Natural killer cell (primary cell): Measurements from ENCODE around the gene C19orf67. TPM values are rescaled to one million over a fixed set of nuclear protein-coding genes. Genes with fewer than 3 reads are reported as not detected.
A peak's percentile ranks its signal among the peaks of the same experiment; 100 is the strongest.

Experiments used
- ATAC-seq, 3 donors: fragments of 150-1000 bp in 2 of 3; fragments of 200-7000 bp in 1 of 3; cut with Tn5 transposase; 1 replicate in 1 of 3; 2 replicates in 2 of 3; pipeline ENCODE4 v1.10.0; 2021; ENCODE audit warnings: mild to moderate bottlenecking in 2 of 3, moderate library complexity in 2 of 3
- DNase-seq, 2 donors: peaks; one replicate each; pipeline versions ENCODE4 v3.0.0 to v3.0.0-alpha.2; 2013 to 2021; ENCODE audit warnings: mixed read lengths in 1 of 2
- H3K27ac ChIP-seq: one replicate; pipeline ENCODE4 v1.5.1; 2013; ENCODE audit warnings: mild to moderate bottlenecking, low read length
- H3K27me3 ChIP-seq: one replicate; pipeline ENCODE4 v1.6.1; 2013; ENCODE audit warnings: low read length; ENCODE audit not compliant: control insufficient read depth, insufficient read depth
- H3K36me3 ChIP-seq: one replicate; pipeline ENCODE4 v1.6.1; 2013; ENCODE audit warnings: low read length; ENCODE audit not compliant: control insufficient read depth, insufficient read depth
- H3K4me1 ChIP-seq: one replicate; pipeline ENCODE4 v1.6.1; 2013; ENCODE audit warnings: low read length; ENCODE audit not compliant: control insufficient read depth, insufficient read depth
- H3K4me3 ChIP-seq: one replicate; pipeline ENCODE4 v1.5.1; 2013; ENCODE audit warnings: low read length
- H3K9me3 ChIP-seq: one replicate; pipeline ENCODE4 v1.6.1; 2013; ENCODE audit warnings: low read length; ENCODE audit not compliant: control insufficient read depth, insufficient read depth
- H3K27ac Mint-ChIP-seq, 2 donors: one replicate each; pipeline ENCODE4 v1.8.0; 2022; ENCODE audit warnings: mild to moderate bottlenecking in 2 of 2, mixed read lengths in 2 of 2, moderate library complexity in 1 of 2
- H3K27me3 Mint-ChIP-seq, 2 donors: one replicate each; pipeline ENCODE4 v1.8.0; 2022; ENCODE audit warnings: low read depth in 2 of 2, mixed read lengths in 2 of 2
- H3K36me3 Mint-ChIP-seq: one replicate; pipeline ENCODE4 v1.8.0; 2022; ENCODE audit warnings: mixed read lengths
- H3K4me1 Mint-ChIP-seq, 2 donors: one replicate each; pipeline ENCODE4 v1.8.0; 2022; ENCODE audit warnings: mixed read lengths in 2 of 2
- H3K4me3 Mint-ChIP-seq: one replicate; pipeline ENCODE4 v1.8.0; 2022; ENCODE audit warnings: mild to moderate bottlenecking, moderate library complexity, mixed read lengths
- H3K9me3 Mint-ChIP-seq, 2 donors: one replicate each; pipeline ENCODE4 v1.8.0; 2022; ENCODE audit warnings: mixed read lengths in 2 of 2
- CTCF ChIP-seq: fragments of 200-600 bp; IDR thresholded peaks from one replicate; pipeline ENCODE4 v1.8.0; 2022; ENCODE audit warnings: antibody characterized with exemption
- WGBS: methylation state at CpG from one replicate; pipeline ENCODE4 v1.1.7; 2013; ENCODE audit warnings: missing lambda C conversion rate; ENCODE audit not compliant: insufficient coverage; 5-methylcytosine and 5-hydroxymethylcytosine counted together
- intact Hi-C: fragments of 100-400 bp; cut with micrococcal nuclease; formaldehyde crosslinking; loops from one replicate; pipeline ENCODE4 v1.14.2; 2022
- total RNA-seq, 4 donors: library from RNA; stranded (reverse); fragments of 120-200 nt in 1 of 4; gene quantifications; one replicate each; pipeline versions ENCODE4 v1.2.3 to v1.2.4, GENCODE V29; 2013 to 2022

The C19orf67 gene
- total RNA-seq, 3 donors from 2014 or later (not counting 1 experiment from before 2014, with no cell fraction given) = 0.35 to 0.53 TPM; not detected in 1

- Mint-ChIP-seq H3K27ac (peak overlapping the region; percentile 40 to 56), H3K4me3 (peak overlapping the region; percentile 74), H3K9me3 (no peaks in the 10 kb centered on the region), H3K36me3 (no peaks in the 10 kb centered on the region), H3K4me1 (peaks cover 14 to 15% of the 10 kb centered on the region in 2 donors), H3K27me3 (no peaks in the 10 kb centered on the region)
- intact Hi-C loops = loop anchor here (2.0 to 5.0 kb wide), 2 partner anchors 29 to 47 kb away; partner anchors contain the start of gene ASF1B
- WGBS = under 1% methylated on average over 139 of the region's 142 CpGs
- Histone ChIP-seq H3K4me3 (peak overlapping the region; percentile 40), H3K4me1 (peaks cover 17% of the 10 kb centered on the region), H3K27me3 (no peaks in the 10 kb centered on the region), H3K27ac (no peak overlapping the region), H3K9me3 (peaks cover 7% of the 10 kb centered on the region), H3K36me3 (peaks cover 8% of the 10 kb centered on the region)
- no peak for TF ChIP-seq CTCF
- ATAC-seq = peak; percentile 10 to 16 (median 12)
- peak; percentile 42 to 78 for DNase-seq
Measured at GRCh38 chr19:14089662-14090508, 4.3 kb upstream of the C19orf67 start.

DNA sequence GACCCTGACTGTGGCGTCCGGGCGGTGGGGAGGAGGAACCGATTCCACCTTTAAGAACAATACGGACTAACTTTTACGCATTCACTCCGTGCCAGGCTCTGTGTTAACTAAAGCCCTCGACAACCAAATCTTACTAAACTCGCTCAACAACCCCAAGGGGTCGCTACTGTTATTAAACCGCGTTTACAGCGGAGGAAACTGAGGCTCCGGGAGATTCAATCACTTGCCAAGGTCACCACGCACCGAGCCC, 3.8 kb upstream of the C19orf67 start:
- H3K27ac Mint-ChIP-seq = peak overlapping the region in 1 of 2 donors; percentile 39
- WGBS = 35% methylated on average over 16 of the region's 16 CpGs
- peaks cover 14 to 15% of the 10 kb centered on the region in 2 donors for H3K4me1 Mint-ChIP-seq
- Histone ChIP-seq H3K36me3 (peaks cover 8% of the 10 kb centered on the region), H3K4me3 (no peak overlapping the region), H3K27me3 (no peaks in the 10 kb centered on the region), H3K9me3 (peaks cover 7% of the 10 kb centered on the region), H3K4me1 (peaks cover 17% of the 10 kb centered on the region), H3K27ac (no peak overlapping the region)
- no peak for TF ChIP-seq CTCF
- no peaks in the 10 kb centered on the region for H3K9me3 Mint-ChIP-seq
- H3K36me3 Mint-ChIP-seq = no peaks in the 10 kb centered on the region
- ATAC-seq = no peak
- H3K4me3 Mint-ChIP-seq = peak overlapping the region; percentile 74
- peak in 1 of 2 donors; percentile 63 for DNase-seq
- H3K27me3 Mint-ChIP-seq = no peaks in the 10 kb centered on the region
- intact Hi-C loops = no loop called here

DNA sequence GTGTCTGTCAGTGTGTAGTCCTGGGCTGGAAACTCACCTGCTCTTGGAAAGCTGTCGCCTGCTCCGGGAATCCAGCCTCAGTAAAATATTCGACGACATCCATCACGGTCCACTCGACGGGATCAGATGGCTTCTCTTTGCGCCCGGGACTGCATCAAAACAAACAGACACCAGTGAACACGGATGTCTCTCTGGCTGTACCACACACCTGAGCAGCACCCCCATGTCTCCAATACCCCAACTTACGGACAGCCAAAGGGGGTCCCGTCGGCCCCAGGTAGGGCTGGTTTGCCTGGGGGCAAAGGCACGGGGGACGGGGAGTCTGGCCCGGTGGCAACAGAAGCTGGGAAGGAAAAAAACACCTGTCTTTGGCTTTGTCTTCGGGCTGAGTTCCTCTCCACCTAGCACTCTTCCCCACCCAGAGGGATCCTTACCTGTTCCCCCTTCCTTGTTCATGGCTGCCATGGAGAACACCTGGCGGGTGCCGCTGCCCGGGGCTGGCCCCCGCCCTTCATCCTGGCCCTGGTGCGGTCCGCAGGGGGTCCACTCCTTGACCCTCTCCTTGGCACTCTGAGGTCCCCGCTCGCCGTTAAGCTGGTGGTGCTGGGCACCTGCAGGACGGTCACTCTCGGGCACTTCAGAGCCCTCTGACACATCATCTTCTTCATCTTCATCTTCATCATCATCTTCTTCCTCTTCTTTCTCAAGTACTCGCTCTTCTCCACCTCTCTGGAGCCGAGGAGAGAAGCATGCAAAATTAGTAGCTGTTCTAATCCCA, 3.2 kb upstream of the C19orf67 start:
- Histone ChIP-seq H3K9me3 (peaks cover 7% of the 10 kb centered on the region), H3K27me3 (no peaks in the 10 kb centered on the region), H3K27ac (no peak overlapping the region), H3K4me1 (peaks cover 17% of the 10 kb centered on the region), H3K4me3 (no peak overlapping the region), H3K36me3 (peaks cover 8% of the 10 kb centered on the region)
- H3K27ac Mint-ChIP-seq = peak overlapping the region in 1 of 2 donors; percentile 39
- H3K4me3 Mint-ChIP-seq = peak overlapping the region; percentile 74
- 95% methylated on average over 30 of the region's 30 CpGs for WGBS
- no peaks in the 10 kb centered on the region for H3K9me3 Mint-ChIP-seq
- H3K36me3 Mint-ChIP-seq = no peaks in the 10 kb centered on the region
- no peaks in the 10 kb centered on the region for H3K27me3 Mint-ChIP-seq
- intact Hi-C loops = no loop called here
- ATAC-seq (no peak), DNase-seq (no peak)
- H3K4me1 Mint-ChIP-seq = peaks cover 14 to 15% of the 10 kb centered on the region in 2 donors
- TF ChIP-seq CTCF = no peak
